SJCRH30 (cell line): ENCODE data around the gene KCNJ6. TPM values are rescaled to one million over a fixed set of nuclear protein-coding genes. Genes with fewer than 3 reads are reported as not detected.
"Not testable (repeated sequence)": the region's sequence is repeated elsewhere in the genome, so short reads cannot be mapped to it uniquely, and the experiment has no call there.

Experiments
- DNase-seq, 2 experiments: peaks; one replicate each; pipeline ENCODE4 v3.0.0-alpha.2; 2015 to 2020
- H3K27ac ChIP-seq: fragments of 250-450 bp; sonication (Bioruptor Pico); 2 replicates; pipeline ENCODE4 v1.5.1; 2020; ENCODE audit warnings: mild to moderate bottlenecking, moderate library complexity
- H3K27me3 ChIP-seq: fragments of 250-450 bp; sonication (Bioruptor Pico); 2 replicates; pipeline ENCODE4 v1.5.1; 2020; ENCODE audit warnings: mild to moderate bottlenecking, moderate library complexity
- H3K36me3 ChIP-seq: fragments of 250-450 bp; sonication (Bioruptor Pico); 2 replicates; pipeline ENCODE4 v1.5.1; 2020; ENCODE audit warnings: mild to moderate bottlenecking, moderate library complexity
- H3K4me1 ChIP-seq: fragments of 250-450 bp; sonication (Bioruptor Pico); 2 replicates; pipeline ENCODE4 v1.5.1; 2020; ENCODE audit warnings: mild to moderate bottlenecking, moderate library complexity
- H3K4me3 ChIP-seq: fragments of 250-450 bp; sonication (Bioruptor Pico); 2 replicates; pipeline ENCODE4 v1.5.1; 2020; ENCODE audit warnings: mild to moderate bottlenecking, moderate library complexity
- H3K9me3 ChIP-seq: fragments of 250-450 bp; sonication (Bioruptor Pico); replicated peaks from 2 replicates; pipeline ENCODE4 v1.5.1; 2020; ENCODE audit warnings: mild to moderate bottlenecking, moderate library complexity
- total RNA-seq: library from RNA; depleted of rRNA; stranded (reverse); fragments of >200 nt; shearing (Covaris generic); gene quantifications from 2 replicates; pipeline ENCODE4 v1.2.3, GENCODE V29; 2014; rRNA removed

The KCNJ6 gene
- total RNA-seq = not detected in 2 replicates

GRCh38 chr21:37916310-37917051 is at the start of gene KCNJ6:
KCNJ6 (minus strand) TSS chr21:37916457; CDS start chr21:37840682, 75,775 bp downstream.
- Histone ChIP-seq H3K27ac (no peak within 1 kb of the TSS), H3K4me3 (no peak within 1 kb of the TSS), H3K4me1 (no peaks in the 10 kb centered on the region), H3K27me3 (no peaks in the 10 kb centered on the region), H3K9me3 (no peaks in the 10 kb centered on the region), H3K36me3 (no peaks in the 10 kb centered on the region)
- DNase-seq = no peak

GRCh38 chr21:37965088-37965805 is 49.0 kb upstream of the KCNJ6 start:
- no peak for DNase-seq
- Histone ChIP-seq H3K27ac (no peak overlapping the region), H3K4me3 (no peak overlapping the region), H3K4me1 (no peaks in the 10 kb centered on the region), H3K27me3 (no peaks in the 10 kb centered on the region; the same call in 1 of the 2 replicates), H3K9me3 (no peaks in the 10 kb centered on the region), H3K36me3 (no peaks in the 10 kb centered on the region)

GRCh38 chr21:37958537-37958936 is 42.3 kb upstream of the KCNJ6 start:
- Histone ChIP-seq H3K27ac (no peak overlapping the region), H3K9me3 (no peaks in the 10 kb centered on the region), H3K36me3 (no peaks in the 10 kb centered on the region), H3K4me1 (no peaks in the 10 kb centered on the region), H3K27me3 (peaks cover 5% of the 10 kb centered on the region), H3K4me3 (no peak overlapping the region)
- DNase-seq = no peak

- peaks cover 5% of the 10 kb centered on the region for H3K27me3 ChIP-seq
- no peaks in the 10 kb centered on the region for H3K9me3 ChIP-seq
- no peaks in the 10 kb centered on the region for H3K36me3 ChIP-seq
- DNase-seq = no peak
- no peaks in the 10 kb centered on the region for H3K4me1 ChIP-seq
- no peak overlapping the region for H3K27ac ChIP-seq
- H3K4me3 ChIP-seq = no peak overlapping the region
Observed at GRCh38 chr21:37956772-37957171, 40.5 kb upstream of the KCNJ6 start.

- H3K27me3 ChIP-seq = no peaks in the 10 kb centered on the region
- no peak overlapping the region for H3K27ac ChIP-seq
- H3K9me3 ChIP-seq = no peaks in the 10 kb centered on the region
- H3K4me3 ChIP-seq = no peak overlapping the region
- no peaks in the 10 kb centered on the region for H3K4me1 ChIP-seq
- H3K36me3 ChIP-seq = no peaks in the 10 kb centered on the region
- no peak for DNase-seq
Observed at GRCh38 chr21:37945036-37945435, 28.8 kb upstream of the KCNJ6 start.

- Histone ChIP-seq H3K27ac (no peak overlapping the region), H3K4me3 (no peak overlapping the region)
- DNase-seq = no peak
Observed at GRCh38 chr21:37944496-37944895, 28.2 kb upstream of the KCNJ6 start.

GRCh38 chr21:37940691-37941090 is 24.4 kb upstream of the KCNJ6 start:
- H3K27ac ChIP-seq = no peak overlapping the region
- no peak for DNase-seq
- no peaks in the 10 kb centered on the region for H3K36me3 ChIP-seq
- H3K27me3 ChIP-seq = no peaks in the 10 kb centered on the region
- no peak overlapping the region for H3K4me3 ChIP-seq
- no peaks in the 10 kb centered on the region for H3K9me3 ChIP-seq
- no peaks in the 10 kb centered on the region for H3K4me1 ChIP-seq

More at GRCh38 chr21:37944496-37944895, 28.2 kb upstream of the KCNJ6 start:
- Histone ChIP-seq H3K36me3 (no peaks in the 10 kb centered on the region), H3K9me3 (no peaks in the 10 kb centered on the region), H3K4me1 (no peaks in the 10 kb centered on the region), H3K27me3 (no peaks in the 10 kb centered on the region)

- Histone ChIP-seq H3K4me1 (no peaks in the 10 kb centered on the region), H3K27ac (no peak overlapping the region), H3K4me3 (no peak overlapping the region), H3K36me3 (no peaks in the 10 kb centered on the region), H3K27me3 (no peaks in the 10 kb centered on the region), H3K9me3 (no peaks in the 10 kb centered on the region)
- no peak for DNase-seq
Observed at GRCh38 chr21:37939838-37940237, 23.6 kb upstream of the KCNJ6 start.

- Histone ChIP-seq H3K36me3 (no peaks in the 10 kb centered on the region), H3K27me3 (no peaks in the 10 kb centered on the region), H3K9me3 (no peaks in the 10 kb centered on the region), H3K4me3 (no peak overlapping the region), H3K4me1 (no peaks in the 10 kb centered on the region), H3K27ac (no peak overlapping the region)
- no peak for DNase-seq
Observed at GRCh38 chr21:37939251-37939650, 23.0 kb upstream of the KCNJ6 start.

- Histone ChIP-seq H3K4me1 (no peaks in the 10 kb centered on the region), H3K27ac (no peak overlapping the region), H3K4me3 (no peak overlapping the region), H3K27me3 (no peaks in the 10 kb centered on the region), H3K9me3 (peaks cover 5% of the 10 kb centered on the region; the same call in 1 of the 2 replicates), H3K36me3 (no peaks in the 10 kb centered on the region)
- DNase-seq = no peak
Observed at GRCh38 chr21:37937668-37938067, 21.4 kb upstream of the KCNJ6 start.

- no peaks in the 10 kb centered on the region for H3K27me3 ChIP-seq
- no peaks in the 10 kb centered on the region for H3K4me1 ChIP-seq
- peaks cover 5% of the 10 kb centered on the region; the same call in 1 of the 2 replicates for H3K9me3 ChIP-seq
- no peaks in the 10 kb centered on the region for H3K36me3 ChIP-seq
- no peak overlapping the region for H3K4me3 ChIP-seq
- DNase-seq = no peak
- no peak overlapping the region for H3K27ac ChIP-seq
Observed at GRCh38 chr21:37936010-37936785, 19.9 kb upstream of the KCNJ6 start.

- Histone ChIP-seq H3K27me3 (no peaks in the 10 kb centered on the region), H3K4me1 (no peaks in the 10 kb centered on the region), H3K27ac (no peak overlapping the region), H3K4me3 (no peak overlapping the region), H3K36me3 (no peaks in the 10 kb centered on the region), H3K9me3 (peaks cover 5% of the 10 kb centered on the region; the same call in 1 of the 2 replicates)
- no peak for DNase-seq
Observed at GRCh38 chr21:37932936-37933335, 16.7 kb upstream of the KCNJ6 start.

- DNase-seq = no peak
Observed at GRCh38 chr21:37927711-37928110, 11.5 kb upstream of the KCNJ6 start.

GRCh38 chr21:37921091-37921490 is 4.8 kb upstream of the KCNJ6 start:
- DNase-seq = no peak
- Histone ChIP-seq H3K27ac (no peak overlapping the region), H3K27me3 (no peaks in the 10 kb centered on the region), H3K4me1 (no peaks in the 10 kb centered on the region), H3K36me3 (no peaks in the 10 kb centered on the region), H3K9me3 (no peaks in the 10 kb centered on the region), H3K4me3 (no peak overlapping the region)

More at GRCh38 chr21:37927711-37928110, 11.5 kb upstream of the KCNJ6 start:
- no peaks in the 10 kb centered on the region for H3K27me3 ChIP-seq
- H3K36me3 ChIP-seq = no peaks in the 10 kb centered on the region
- no peak overlapping the region for H3K4me3 ChIP-seq
- no peaks in the 10 kb centered on the region for H3K4me1 ChIP-seq
- H3K9me3 ChIP-seq = no peaks in the 10 kb centered on the region
- no peak overlapping the region for H3K27ac ChIP-seq

- not testable (repeated sequence) for H3K27me3 ChIP-seq, DNase-seq, H3K4me3 ChIP-seq, H3K4me1 ChIP-seq, H3K9me3 ChIP-seq, H3K36me3 ChIP-seq, H3K27ac ChIP-seq
Observed at GRCh38 chr21:37920302-37920701, 4.0 kb upstream of the KCNJ6 start.
